ENCODE results near the gene SCART1.
"Not testable (repeated sequence)": the region's sequence is repeated elsewhere in the genome, so short reads cannot be mapped to it uniquely, and the experiment has no call there.

Gene SCART1

DNA sequence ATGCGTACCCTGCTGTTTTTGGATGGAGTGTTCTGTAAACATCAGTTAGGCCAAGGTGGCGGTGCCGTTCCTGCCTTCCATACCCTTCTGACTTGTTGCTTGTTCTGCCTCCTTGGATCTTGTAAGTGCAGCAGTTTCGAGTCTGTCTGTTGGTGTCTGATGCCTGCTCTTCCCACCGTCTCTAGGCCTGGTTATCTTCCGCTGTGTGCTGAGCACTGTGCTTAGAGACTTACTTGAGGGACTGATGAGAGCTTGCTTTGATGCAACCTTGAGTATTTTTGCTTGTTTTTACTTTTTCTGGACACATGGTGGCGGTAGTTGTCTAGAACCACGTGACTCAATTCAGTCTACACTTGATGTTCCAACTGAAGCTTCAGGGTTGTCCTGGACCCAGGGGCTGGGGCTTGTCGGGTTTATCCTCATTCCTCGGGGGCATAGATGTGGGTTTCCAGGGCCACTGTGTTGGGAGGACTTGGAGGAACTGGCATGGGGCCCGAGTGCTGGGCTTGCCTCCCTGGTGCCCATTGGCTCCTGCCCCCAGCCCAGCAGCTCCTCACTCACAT, 15.0 kb upstream of the SCART1 start:
- no peak for DNase-seq

GRCh38 chr10:133439517-133440461, 14.0 kb upstream of the SCART1 start:
- no peak for DNase-seq

GRCh38 chr10:133440633-133441285, 13.0 kb upstream of the SCART1 start:
- no peak for DNase-seq

DNA sequence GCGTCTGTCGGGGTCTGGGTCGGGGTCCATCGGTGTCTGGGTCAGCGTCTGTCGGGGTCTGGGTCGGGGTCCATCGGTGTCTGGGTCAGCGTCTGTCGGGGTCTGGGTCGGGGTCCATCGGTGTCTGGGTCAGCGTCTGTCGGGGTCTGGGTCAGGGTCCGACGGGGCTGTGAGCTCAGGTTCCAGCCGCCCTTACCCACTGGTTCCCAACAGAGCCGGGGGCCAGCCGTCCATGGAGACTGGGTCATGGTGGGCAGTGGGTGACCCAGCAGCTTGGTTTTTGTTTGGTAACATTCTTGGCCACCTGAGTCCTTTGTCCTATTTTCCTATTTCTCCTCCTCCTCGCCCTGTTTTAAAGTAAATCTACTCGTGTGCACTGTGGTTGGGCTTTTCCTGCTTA, 12.4 kb upstream of the SCART1 start:
- DNase-seq, result not testable (repeated sequence)

DNA sequence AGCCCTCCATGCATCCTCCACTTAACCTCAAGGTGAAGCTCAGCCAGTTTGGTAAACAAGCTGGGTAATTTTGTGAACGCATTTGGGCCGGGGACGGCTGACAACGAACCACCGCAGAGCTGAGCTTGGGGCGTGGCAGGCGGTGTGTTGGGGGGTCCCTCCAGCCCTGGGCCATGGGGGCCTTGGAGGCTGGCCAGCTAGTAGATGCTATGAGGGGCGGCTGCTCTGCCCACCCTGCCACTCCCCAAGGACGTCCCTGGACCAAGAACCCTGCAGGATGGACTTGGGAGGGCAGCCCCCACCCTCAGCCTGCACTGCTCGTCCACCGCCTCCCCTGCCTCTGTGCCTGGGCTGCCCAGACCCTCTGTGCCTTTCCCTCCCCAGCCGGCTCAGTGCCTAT, 12.0 kb upstream of the SCART1 start:
- DNase-seq, result no peak

GRCh38 chr10:133442191-133442966, 11.4 kb upstream of the SCART1 start:
- DNase-seq, result no peak

DNA sequence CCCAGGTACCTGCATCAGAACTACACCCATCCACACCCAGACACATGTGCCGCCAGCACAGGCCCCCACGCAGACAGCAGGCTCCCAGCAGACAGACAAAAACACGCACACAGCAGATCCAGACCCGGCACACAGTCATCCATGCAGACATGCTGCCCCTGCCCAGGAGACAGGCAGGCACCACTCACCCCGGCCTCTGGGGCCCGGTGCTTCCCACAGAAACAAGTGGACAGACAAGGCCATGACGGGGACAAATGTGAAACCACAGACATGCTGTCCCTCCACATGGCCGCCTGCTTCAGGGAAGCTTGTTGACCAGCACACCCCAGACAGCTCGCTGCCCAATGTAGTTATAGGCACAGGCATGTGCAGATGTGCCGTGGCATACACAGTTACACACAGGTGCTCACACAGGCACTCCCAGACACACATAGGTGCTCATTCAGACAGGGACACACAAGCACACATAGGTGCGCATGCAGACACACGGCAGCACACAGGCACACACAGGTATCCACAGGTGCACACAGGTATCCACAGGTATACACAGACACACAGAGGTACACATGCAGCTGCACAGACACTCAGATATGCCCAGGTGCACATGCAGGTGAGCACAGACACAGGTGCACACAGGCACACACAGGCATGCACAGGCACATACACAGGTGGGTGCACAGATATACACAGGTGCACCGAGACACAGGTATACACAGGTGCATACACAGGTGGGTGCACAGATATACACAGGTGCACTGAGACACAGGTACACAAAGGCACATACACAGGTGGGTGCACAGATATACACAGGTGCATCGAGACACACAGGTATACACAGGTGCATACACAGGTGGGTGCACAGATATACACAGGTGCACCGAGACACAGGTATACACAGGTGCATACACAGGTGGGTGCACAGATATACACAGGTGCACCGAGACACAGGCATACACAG, 10.5 kb upstream of the SCART1 start:
- DNase-seq, result no peak

GRCh38 chr10:133444342-133445267, 9.1 kb upstream of the SCART1 start:
- no peak for DNase-seq

- no peak for DNase-seq
These were observed 8.4 kb upstream of the SCART1 start for GRCh38 chr10:133445268-133445732.

DNA sequence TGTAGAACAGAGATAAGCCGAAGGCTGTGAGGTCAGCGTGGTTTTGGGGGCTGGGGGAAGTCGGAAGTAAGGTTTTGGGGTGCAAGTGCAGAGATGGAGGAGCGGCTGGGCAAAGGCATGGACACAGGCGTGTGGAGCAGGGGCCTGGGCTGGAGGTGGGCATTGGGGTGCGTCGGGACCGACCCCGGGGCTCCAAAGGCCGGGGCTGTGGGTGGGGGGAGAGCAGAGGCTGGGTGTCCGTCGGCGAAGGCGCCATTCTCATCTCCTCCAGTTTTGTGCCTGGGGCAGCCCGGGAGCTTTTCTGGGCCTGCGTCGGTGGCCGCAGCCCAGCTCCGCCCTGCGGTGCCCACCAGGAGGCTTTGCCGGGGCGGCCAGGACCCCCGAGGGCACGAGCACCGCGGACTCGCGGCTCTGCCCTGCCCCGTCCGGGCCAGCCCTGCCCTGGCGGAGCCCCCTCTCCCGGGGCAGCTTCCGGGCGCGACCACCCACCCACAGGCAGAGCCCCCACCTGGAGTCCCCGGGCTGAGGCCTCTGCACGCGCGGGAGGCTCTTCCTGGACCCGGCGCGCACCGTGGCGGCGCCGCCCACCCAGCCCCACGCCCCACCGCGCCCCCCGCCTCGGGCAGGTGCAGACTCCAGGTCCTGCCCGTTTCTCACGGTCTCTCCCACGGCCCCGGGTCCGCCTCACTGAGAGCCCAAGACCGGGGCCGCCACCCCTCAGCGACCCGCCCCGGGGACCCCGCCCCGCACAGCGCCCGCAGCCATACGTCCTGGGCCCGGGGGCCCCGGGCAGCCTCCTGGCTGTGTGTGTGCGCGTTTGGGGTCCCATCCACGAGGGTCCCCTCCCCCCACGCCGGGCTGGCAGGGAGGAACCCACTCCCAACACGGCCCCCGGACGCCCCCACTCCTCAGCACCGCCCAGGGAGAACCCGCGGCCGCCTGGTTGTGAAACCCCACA, 7.7 kb upstream of the SCART1 start:
- no peak for DNase-seq

DNA sequence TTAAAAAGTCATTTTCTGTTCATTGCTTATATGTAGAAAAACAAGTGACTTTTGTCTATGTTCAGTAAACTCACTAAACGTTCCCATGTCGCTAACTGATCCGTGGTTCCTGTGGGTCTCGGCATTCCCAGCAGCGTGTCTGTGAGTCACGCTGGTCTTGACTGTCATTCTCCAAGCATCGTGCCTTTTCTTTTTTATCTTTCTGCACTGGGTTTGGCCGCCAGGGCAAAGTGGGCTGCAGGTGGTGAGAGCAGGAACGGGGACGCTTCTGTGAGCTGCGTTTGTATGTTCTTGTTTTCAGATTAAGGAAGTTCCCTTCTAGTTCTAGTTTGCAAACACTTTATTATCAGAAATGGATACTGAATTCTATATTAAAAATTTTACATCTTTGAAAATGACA, 6.8 kb upstream of the SCART1 start:
- no peak for DNase-seq

DNA sequence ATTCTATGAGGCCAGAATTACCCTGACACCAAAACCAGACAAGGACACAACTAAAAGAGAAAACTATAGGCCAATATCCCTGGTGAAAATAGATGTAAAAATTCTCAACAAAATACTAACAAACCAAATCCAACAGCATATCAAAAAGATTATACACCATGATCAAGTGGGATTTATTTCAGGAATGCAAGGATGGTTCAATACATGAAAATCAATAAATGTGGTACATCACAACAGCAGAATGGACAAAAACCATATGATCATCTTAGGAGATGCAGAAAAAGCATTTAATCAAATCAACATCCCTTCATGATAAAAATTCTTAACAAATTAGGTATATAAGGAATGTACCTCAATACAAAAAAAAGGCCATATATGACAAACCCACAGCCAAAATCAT, 5.6 kb upstream of the SCART1 start:
- DNase-seq, result no peak

GRCh38 chr10:133451346-133451745, 2.4 kb upstream of the SCART1 start:
- DNase-seq, result no peak

- no peak for DNase-seq
These were observed 1.3 kb upstream of the SCART1 start for GRCh38 chr10:133452453-133452852.

DNA sequence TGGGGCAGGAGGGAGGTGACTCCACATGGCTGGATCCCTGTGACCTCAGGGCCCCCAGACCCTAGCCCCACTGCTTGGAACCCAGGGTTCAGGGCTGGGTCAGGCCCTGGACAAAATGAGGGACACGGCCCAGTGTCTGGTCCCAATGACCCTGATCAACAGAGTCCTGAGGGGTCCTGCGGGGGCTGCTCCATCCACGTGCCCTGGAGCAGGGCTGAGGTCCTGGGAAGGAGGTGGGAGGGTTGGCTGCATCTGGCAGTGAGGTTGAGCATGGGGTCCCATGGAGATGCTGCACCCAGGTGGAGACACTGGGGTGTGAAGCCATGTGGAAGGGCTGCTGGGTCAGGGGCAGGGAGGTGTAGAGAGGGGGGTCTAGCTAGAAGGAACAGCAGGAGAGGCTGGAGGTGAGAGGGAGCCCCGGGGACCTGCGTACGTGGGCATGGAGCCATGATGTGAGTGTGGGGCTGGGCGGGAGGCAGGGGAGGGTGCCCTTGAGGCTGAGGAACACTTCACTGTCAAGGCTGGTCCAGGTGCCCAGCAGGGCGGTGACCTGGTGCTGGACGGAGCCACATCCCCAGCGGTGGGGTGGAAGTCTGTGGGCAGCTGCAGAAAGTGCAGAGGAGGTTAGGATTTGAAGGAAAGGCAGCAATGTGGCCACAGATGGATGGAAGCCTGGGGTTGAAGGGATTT, 604 bp downstream of the SCART1 start:
- no peak for DNase-seq

DNA sequence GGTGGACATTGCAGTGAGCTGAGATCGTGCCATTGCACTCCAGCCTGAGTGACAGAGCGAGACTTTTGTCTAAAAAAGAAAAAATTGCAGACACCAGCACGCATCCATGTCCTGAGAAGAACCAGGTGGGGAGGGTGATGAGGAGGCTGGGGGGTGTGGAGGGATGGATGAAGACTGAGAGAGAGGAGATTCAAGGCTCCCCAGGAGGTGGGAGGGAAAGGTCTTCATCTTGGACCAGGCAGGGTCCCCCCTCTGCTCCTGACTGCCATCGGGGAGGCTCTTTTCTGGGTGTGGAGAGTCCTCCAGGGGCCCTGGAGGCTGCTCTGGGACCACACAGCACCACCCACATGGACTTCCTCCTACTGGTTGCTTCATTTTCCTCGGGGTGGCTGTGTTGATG, 1.5 kb downstream of the SCART1 start:
- DNase-seq, result no peak

DNA sequence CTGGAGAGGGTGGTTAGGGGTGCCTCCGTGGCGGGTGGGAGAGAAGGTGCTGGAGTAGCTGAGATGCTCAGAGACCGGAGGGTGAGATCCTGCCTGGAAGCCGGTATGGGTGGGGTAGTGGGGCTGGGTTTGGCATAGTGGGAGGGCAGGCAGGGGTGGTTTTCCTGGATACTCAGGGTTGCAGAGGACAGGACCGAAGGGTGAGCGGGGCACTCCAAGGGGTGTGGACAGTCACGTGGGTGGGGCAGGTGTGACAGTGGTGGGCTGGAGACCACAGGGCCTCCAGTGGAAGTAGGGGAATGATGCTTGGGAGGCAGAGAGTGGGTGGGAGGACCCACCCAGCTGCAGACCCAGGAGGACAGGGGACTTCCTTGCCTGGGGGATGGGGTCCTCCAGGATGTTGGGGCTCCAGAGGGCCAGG, 1.9 kb downstream of the SCART1 start:
- DNase-seq, result no peak

DNA sequence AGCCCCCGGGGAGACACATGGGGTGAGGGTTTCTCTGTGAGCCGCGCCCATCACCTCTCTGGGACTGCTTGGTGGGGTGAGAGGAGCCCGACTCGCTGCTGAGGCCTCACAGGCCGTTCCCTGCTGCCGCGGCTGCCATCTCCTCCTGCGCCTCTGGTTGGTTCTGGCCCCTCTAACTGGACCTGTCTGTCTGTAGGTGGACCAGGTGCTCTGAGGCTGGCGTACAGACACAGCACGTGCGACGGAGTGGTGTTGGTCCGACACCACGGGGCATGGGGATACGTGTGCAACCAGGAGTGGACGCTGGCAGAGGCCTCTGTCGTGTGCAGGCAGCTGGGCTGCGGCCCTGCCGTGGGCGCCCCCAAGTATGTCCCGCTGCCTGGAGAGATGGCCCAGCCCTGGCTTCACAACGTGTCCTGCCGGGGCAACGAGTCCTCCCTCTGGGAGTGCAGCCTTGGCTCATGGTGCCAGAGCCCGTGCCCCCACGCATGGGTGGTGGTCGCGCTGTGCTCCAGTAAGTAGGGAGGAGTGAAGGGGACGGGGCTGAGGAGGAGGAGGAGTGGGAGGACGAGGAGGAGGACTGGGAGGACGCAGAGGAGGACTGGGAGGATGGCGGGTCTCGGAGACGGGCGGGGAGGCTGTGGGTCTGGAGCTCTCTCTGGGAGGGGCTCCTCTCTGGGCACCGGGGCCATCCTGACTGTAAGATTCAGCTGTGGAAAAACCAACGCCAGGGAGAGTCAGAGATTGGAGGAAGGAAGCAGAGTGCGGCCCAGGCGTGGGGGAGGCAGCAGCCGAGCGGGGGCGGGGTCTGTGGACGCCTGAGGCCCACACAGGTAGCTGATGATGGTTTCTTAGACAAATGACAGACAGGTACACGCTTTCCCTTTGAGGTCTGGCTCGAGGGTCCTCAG, 2.6 kb downstream of the SCART1 start:
- DNase-seq, result no peak
